Measurements from ENCODE around the gene IGDCC3.

The IGDCC3 gene

DNA sequence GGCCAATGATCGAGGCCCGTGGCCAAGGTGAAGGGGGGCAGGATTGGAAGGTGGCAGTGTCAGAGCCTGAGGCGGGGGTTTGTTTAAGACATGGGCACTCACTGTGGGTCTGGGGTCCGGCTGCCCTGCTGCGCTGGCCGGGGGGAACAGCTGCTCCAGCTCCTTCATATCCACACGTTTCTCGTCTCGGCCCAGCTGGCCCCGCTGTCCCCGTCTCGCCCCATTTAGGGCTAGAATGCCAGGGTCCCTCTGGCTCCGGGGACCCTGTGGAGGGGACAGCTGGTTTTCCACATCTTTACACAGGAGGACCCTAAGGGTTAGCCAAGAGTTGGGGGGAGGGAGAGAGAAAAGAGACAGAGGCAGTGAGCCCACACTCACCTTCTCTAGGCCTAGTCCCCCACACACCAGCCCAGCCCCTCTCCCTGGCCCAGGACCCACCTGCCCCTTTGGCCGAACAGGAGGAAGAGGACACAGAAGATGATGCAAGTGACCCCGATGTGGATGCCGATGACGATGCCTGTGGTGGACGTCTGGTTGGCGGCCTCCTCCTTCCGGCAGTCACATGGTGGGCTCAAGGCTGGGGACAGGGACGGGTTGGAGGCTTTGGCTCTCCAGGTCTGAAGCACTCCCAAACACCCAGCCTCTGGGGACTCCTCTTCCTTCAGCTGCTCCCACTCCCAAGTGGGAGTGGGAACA, 48.4 kb downstream of the IGDCC3 start:
- no peak for DNase-seq (ENCODE audit: low spot score)

DNA sequence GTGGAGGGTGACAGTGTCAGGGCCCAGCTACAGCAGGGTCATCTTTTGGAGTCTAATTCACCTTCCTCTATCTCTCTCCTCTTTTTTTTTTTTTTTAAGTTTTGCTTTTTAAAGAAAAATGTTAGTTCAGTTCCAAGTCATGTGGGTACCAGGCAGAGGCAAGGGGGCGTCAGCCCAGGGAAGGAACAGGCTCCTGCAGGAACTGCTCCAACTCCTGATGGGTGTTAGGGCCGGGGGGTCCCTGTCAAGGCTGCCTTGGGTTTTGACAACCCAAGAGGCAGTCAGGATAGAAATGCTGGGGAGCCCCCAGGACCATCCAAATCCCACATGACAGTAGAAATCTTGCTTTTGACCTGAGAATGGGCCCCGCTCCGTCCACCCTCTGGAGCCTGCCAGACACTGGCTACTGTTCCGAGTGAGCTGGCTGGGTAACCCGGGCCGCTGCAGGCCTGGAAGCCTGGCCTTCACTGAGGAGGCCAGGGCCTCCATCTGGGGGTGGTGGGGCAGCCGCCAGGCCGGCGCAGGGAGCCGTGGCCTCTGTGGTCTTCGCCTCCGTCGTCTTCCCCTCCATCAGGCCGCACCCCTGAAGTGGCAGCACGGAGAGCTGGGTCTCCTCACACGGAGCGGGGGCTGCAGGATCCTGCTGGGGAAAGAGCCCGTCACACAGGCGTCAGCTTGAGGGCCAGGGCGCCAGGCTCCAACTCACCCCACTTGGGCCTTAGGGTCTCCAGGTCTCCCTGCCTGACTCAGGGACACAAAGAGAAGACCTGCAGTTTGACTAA, 49.1 kb downstream of the IGDCC3 start:
- DNase-seq (ENCODE audit: low spot score): no peak

DNA sequence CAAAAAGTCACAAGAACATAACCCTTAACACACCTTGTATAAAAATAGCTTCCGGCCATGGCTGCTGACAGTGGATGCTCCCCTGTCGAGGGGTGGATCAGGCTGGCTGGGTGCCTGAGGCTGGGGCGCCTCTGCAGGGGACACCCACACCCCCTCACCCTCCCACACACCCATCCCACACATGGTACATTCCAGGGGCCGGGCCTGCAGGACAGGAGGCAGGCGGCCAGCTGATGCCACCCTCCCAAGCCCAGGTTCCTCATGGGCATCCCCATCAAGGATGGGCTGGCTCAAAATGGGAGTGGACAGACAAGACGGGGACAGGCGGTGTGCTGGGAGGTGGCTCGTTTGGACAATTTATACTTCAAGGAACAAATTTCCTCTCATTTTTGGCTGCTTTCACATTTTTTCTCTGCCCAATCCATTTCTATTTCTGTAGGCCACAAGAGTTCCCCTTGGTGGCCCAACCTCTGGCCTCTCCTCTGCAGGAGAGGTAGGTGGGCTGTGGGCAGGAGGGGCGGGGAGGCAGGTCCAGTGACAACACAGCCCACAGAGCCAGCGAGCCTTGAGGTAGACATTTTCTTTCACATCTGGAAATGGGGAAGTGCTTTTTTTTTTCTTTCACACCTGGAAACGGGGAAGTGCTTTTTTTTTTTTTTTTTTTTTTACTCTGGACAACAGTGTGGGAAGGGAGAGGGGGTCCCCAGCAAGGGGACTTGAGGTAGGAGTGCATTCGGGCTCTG, 50.0 kb downstream of the IGDCC3 start:
- DNase-seq (ENCODE audit: low spot score): no peak

DNA sequence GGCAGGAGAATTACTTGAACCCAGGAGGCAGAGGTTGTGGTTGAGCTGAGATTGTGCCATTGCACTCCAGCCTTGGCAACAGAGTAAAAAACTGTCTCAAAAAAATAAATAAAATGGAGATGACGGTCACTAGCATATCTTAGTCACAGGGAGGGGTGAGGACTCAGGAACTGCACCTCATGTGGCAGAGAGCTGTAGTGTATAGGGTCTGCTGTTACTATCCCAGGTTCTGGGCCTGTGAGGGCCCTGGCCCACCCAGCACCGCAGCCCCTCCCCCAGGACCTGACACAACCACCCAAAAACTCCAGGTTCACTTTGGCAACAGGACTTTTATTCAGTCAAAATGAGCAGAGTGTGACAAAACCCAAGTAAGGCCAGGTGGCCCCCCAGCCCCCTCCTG, 51.0 kb downstream of the IGDCC3 start:
- DNase-seq (ENCODE audit: low spot score): no peak

DNA sequence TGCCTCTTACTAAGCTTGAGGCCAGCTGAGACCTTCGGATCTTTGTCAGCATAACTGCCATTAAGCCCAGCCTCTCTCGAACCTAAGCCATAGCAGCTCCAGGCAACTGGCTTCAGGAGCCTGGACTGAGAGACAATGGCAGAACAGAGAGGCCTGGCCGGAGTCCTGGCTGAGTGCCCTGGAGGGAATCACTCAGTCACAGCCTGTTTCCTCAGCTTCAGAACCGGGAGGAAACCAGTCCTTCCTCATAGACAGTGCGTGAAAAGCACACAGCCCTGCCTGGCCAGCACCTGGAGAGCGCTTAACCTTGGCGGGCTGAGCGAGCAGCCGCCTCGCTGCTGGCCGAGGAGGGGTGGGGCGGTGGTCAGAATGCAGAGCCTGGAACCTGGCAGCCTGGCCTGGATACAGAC, 51.7 kb downstream of the IGDCC3 start:
- DNase-seq (ENCODE audit: low spot score): no peak

DNA sequence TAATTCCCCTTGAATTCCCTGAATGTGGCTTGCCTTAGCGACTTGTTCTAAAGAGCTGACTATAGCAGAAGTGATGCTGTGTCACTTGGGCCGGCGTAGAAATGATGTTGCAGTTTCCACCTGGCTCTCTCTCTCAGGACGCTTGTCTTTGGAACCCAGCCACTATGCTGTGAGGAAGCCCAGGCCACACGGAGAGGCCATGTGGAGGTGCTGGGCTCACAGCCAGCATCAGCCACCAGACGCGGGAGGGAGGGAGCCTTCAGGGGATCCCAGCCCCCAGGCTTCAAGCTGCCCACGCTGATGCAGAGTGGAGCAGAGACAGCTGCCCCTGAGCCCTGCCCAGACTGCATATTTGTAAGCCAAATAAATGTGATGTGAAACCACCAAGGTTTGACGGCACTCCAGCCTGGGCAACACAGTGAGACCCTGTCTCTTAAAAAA, 54.7 kb downstream of the IGDCC3 start:
- peak; percentile 86 for DNase-seq (ENCODE audit: low spot score)

DNA sequence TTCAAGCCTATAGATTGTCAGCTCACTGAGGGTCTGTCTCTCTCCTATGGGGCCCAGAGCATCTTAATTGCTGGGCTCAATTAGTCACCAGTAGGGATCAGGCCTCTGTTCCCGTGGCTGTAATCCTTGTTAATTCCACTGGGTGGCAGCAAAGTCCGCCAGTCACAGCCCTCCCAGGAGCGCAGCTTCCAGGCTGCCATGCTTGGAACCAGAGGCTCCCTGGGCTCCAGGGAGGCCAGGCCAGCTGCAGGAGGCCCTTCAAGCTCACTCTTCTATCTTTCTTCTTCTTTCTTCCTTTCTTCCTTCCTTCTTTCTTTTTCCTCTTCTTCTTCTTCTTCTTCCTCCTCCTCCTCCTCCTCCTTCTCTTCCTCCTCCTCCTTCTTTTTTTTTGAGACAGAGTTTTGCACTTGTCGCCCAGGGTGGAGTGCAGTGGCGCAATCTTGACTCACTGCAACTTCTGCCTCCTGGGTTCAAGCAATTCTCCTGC, 58.9 kb downstream of the IGDCC3 start:
- peak; percentile 83 for DNase-seq (ENCODE audit: low spot score)

DNA sequence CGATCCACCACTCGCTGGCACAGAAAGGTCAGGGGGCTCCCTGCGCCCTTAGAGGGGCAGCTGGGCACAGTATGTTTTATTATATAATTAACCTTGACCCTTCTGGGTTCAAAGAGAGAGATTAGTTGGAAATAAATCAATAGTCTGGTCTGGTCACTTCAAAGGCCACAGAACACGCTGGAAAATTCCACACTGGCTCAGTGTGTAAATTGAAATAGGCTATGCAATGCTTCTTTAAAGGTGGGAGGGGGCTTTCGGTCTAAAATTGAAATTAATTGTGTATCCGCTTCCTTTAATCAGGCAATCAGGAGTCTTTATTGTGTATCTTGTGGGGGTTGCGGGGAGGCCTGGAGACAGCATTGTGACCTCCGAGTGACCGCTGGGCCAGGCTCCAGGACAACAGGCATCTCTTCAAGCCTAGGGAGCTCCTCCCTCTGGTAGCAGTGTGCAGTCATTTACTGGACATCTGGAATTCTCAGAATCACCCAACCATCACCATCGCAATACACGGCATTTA, 65.3 kb downstream of the IGDCC3 start:
- DNase-seq (ENCODE audit: low spot score): peak; percentile 51

DNA sequence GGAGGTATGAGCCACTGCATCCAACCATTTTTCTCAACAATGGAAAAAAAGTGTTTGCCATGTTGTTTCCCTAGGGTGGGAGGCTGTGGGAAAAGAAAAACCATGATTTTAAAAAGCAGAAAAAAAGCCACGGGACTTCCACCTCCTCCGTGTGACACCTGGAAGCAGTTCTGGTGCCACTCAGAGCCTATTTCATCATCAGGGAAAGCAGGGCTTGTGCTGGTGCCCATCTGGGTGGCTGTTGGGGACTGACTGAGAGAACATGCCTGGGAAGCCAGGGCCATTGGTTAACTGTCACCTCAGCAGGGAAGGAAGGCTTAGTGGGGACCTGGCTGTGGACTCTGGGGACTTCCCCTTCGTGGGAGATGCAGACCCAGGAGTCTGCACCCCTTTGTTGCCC, 66.0 kb downstream of the IGDCC3 start:
- DNase-seq (ENCODE audit: low spot score): no peak

DNA sequence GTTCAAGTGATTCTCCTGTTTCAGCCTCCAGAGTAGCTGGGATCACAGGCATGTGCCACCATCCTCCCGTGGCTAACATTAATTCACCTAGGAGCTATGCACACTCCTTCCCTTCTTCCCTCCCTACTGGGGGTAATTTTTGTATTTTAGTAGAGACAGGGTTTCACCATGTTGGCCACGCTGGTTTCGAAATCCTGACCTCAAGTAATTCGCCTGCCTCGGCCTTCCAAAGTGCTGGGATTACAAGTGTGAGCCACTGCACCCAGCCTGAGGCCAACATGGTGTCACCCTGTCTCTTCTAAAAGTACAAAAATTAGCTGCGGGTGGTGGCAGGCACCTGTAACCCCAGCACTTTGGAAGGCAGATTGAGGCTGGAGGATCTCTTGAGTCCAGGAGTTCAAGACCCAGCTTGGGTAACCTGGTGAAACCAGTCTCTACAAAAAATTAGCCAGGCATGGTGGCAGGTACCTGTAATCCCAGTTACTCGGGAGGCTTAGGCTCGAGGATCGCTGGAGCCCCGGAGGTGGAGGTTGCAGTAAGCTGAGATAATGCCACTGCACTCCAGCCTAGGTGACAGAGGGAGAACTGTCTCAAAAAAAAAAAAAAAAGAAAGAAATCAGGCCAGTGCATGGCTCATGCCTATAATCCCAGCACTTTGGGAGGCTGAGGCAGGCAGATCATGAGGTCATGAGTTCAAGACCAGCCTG, 67.2 kb downstream of the IGDCC3 start:
- DNase-seq (ENCODE audit: low spot score): no peak

DNA sequence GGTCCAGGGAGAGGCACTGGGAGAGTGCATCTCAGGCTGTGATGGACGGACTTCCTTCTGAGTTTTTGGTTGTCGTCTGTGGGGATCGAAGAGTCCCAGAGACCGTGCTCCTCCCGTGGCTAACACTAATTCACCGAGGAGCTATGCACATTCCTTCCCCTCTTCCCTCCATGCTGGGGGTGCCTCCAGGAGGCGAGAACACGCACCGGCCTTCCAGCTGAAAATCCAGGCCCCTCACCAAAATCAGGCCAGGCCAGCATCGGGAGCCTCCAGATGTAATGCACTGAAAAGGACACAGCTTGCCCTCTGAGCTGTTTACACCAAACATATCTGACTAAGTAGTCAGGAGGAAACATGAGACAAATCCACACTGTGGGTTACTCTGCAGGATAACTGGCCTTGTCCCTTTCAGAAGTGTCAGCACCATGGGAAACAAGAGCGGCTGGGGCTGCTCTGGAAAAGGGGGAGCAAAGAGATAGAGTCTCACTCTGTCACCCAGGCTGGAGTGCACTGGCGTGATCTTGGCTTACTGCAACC, 67.9 kb downstream of the IGDCC3 start:
- no peak for DNase-seq (ENCODE audit: low spot score)

DNA sequence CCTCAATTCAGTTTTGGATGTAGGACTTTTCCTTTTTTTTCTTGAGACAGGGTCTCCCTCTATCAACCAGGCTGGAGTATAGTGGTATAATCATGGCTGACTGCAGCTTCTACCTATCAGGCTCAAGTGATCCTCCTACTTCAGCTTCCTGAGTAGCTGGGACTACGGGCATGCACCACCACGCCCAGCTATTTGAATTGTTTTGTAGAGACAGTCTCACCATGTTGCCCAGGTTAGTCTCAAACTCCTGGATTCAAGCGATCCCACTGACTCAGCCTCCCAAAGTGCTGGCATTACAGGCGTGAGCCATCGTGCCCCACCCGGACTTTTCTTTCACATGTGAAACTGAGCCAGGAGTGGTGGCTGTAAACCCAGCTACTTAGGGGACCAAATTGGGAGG, 69.8 kb downstream of the IGDCC3 start:
- DNase-seq (ENCODE audit: low spot score): no peak

DNA sequence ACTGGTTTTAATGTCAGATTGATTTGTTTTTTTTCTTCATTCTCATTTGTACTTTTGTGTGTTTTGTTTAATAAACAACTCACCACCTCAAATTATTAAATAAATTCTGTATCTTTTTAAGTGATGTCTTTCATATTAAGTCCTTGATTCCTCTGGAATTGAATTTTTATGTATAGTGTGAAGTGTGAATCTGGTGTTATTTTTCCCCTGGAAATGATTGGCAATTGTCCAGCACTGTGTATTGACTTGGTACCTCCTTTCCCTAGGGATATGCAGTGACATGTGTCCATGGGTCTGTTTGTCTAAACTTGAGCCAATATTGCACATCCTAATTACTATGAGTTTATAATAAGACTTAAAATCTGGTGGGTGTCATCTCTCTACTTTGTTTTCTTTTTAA, 71.3 kb downstream of the IGDCC3 start:
- DNase-seq (ENCODE audit: low spot score): no peak

DNA sequence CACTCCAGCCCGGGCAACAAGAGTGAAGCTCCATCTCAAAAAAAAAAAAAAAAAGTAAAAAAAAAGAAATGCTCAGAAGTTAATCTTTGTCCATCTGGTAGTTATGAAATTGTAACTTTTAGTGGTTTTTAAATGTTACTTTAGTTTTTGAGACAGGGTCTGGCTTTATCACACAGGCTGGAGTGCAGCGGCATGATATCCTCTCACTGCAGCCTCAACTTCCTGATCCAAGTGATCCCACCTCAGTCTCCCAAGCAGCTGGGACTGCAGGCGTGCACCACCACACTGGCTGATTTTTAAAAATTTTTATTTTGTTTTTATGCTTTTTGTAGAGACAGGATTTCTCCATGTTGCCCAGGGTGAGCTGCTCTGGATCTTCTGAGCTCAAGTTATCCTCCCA, 72.0 kb downstream of the IGDCC3 start:
- DNase-seq (ENCODE audit: low spot score): no peak

DNA sequence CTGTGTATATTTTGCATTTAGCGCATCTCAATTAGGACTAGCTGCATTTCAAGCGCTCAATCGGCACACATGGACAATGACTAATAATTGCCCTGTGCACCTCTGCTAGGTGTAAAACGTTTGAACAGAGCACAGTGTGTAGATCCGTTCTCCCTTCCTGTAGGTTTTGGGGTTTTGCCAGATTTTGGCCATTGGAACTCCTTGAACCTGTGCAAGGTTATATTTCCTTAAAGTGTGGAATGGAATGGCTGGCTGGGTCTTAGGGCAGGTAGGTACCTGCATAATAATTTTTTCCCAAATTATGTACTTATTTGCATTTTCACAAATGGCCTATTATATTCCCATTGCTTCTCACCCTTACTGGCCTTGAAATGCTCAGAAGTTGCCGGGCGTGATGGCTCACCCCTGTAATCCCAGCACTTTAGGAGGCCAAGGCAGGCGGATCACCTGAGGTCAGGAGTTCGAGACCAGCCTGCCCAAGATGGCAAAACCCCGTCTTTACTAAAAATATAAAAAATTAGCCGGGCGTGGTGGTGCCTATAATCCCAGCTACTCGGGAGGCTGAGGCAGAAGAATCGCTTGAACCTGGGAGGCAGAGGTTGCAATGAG, 72.5 kb downstream of the IGDCC3 start:
- no peak for DNase-seq (ENCODE audit: low spot score)

DNA sequence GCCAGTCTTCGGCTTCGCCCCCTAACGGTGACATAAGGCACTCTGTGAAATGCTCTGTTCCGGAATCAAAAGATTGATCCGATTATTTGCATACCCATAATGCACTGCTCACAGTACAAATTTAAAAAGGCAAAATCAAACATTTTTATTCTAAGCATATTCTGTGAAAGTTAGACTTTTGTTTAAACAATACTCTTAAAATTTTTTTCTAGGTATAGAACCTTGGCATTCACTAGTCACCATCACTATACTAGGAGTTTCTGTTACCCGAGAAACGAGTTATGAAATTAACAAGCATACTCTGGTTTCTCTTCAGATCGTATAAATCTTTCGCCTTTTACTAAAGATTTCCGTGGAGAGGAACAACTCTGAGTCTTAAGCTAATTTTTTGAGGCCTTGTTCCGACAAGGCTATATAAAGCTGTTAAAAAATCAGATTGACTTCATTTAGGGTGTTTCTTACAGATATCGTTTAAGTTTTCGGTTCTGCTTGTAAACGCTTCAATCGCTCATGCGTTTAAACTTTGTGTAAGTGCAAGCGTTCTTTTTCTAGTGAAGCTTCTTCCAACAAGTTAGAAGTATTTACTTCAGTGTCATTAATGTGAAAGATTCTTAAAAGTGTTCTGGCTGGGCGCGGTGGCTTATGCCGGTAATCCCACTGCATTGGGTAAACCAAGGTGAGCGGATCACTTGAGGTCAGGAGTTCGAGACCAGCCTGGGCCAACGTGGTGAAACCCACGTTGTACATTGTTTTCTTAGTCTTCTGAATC, 73.2 kb downstream of the IGDCC3 start, which contains the start of gene RNU5B-1:
Gene RNU5B-1, plus strand, starts transcription at position 297 of the 769 bp plus-strand sequence.
- peak; percentile 98 for DNase-seq (ENCODE audit: low spot score)

DNA sequence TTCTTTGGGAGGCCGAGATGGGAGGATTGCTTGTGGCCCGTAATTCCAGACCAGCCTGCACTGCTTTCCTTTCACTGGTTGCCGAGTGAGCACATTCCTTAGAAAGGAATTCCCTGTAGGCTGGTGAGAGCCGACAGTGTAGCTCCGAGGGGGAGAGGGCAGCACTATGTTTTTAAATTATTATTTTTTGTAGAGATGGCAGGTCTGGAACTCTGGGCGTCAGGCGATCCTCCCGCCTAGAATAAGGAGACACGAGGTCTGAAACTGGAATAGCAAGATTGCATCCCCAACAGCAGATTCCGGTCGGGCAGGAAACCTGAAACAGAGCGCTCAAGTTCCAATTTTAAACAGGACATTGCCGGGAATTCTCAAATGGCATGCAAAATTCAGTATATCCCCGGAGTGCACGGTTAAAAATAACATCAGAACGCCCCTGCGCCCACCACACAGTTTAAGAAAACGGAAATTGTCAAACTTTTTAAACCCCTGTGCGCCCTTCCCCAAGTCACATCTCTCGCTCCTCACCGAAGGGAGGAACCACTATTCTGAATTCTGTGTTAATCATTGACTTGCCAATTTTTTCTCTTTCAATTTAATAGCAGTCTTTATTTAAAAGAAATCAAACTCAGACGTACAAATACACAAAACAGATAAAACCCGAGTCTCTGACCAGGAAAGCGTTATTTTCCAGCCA, 74.0 kb downstream of the IGDCC3 start:
- DNase-seq (ENCODE audit: low spot score): peak; percentile 68

DNA sequence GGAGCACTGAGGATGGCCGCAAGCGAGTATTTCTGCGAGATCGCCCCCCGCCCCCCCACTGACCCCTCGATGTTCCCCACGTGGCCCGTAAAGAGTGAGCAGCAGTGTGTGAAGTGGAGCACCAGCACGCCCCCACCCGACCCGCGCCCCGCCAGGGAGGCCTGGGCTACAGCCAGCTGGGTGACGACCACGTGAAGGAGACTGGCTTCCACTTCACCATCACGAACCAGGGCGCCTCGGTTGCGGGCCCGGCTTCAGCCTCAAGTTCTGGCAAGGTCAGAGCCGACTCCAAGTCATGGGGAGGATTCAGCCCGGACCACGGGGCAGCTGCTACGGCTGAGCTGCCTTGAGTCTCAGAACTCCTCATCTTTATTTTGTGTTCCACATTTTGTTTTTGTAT, 75.7 kb downstream of the IGDCC3 start:
- no peak for DNase-seq (ENCODE audit: low spot score)

DNA sequence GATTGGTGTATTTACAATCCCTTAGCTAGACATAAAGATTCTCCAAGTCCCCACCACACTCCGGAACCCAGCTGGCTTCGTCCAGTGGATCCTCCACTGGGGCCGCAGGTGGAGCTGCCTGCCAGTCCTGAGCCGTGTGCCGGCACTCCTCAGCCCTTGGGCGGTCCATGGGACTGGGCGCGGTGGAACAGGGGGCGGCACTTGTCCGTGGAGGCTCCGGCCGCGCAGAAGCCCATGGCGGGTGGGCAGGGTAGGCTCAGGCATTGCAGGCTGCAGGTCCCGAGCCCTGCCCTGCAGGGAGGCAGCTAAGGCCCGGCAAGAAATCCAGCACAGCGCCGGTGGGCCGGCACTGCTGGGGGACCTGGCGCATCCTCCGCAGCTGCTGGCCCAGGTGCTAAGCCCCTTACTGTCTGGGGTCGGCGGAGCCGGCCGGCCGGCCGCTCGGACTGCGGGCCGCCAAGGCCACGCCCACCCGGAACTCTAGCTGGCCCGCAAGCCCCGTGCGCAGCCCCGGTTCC, 76.8 kb downstream of the IGDCC3 start:
- DNase-seq (ENCODE audit: low spot score): no peak
